Left lung (tissue), 10 donors: ENCODE results near the gene FAT1. TPM values are rescaled to one million over a fixed set of nuclear protein-coding genes. Genes with fewer than 3 reads are reported as not detected.

Experiments used
- ATAC-seq: fragments of 200-7000 bp; cut with Tn5 transposase; one replicate; pipeline ENCODE4 v1.9.1; 2020; ENCODE audit warnings: moderate library complexity
- DNase-seq, 4 donors: peaks; one replicate each; pipeline ENCODE4 v3.0.0-alpha.2; 2013 to 2020
- H3K27ac ChIP-seq, 2 donors: fragments of 200-600 bp; sonication (generic) in 1 of 2; one replicate each; pipeline versions ENCODE4 v1.5.0 to v1.8.0; 2020 to 2021
- H3K27me3 ChIP-seq, 2 donors: fragments of 200-600 bp; sonication (generic) in 1 of 2; one replicate each; pipeline versions ENCODE4 v1.5.0 to v1.8.0; 2020 to 2021
- H3K36me3 ChIP-seq, 2 donors: fragments of 200-600 bp; sonication (generic) in 1 of 2; one replicate each; pipeline versions ENCODE4 v1.5.0 to v1.8.0; 2020 to 2021
- H3K4me1 ChIP-seq, 2 donors: fragments of 200-600 bp; one replicate each; pipeline ENCODE4 v1.8.0; 2021
- H3K4me3 ChIP-seq, 2 donors: fragments of 200-600 bp; sonication (generic) in 1 of 2; one replicate each; pipeline versions ENCODE4 v1.5.0 to v1.8.0; 2020 to 2021; ENCODE audit warnings: mild to moderate bottlenecking in 1 of 2
- H3K9me3 ChIP-seq, 2 donors: fragments of 200-600 bp; sonication (generic) in 1 of 2; one replicate each; pipeline versions ENCODE4 v1.5.0 to v1.8.0; 2020 to 2021
- CTCF ChIP-seq, 2 donors: fragments of 200-600 bp; sonication (generic) in 1 of 2; IDR thresholded peaks; one replicate each; pipeline versions ENCODE4 v1.5.0 to v1.8.0; 2021; ENCODE audit warnings: antibody characterized with exemption in 2 of 2
- intact Hi-C, 2 donors: fragments of 100-400 bp; cut with DNase I; formaldehyde crosslinking; loops; one replicate each; pipeline versions ENCODE4 v1.11.2 to v1.14.2; 2022
- polyA plus RNA-seq, 6 donors: library from polyadenylated mRNA; unstranded; fragments of 120-200 nt; gene quantifications; one replicate each; pipeline ENCODE4 v1.2.1, GENCODE V29; 2013; ENCODE audit not compliant: insufficient read length in 6 of 6
- total RNA-seq, 2 donors: library from RNA; stranded (reverse); fragmentation: NEBNext Ultra II Directional; extraction: Animal tissue kit (Norgen Biotek cat#: 25700); gene quantifications; one replicate each; pipeline ENCODE4 v1.2.1, GENCODE V29; 2021
- donor health status: DM: no; HTN: yes; CAD: no.
- donor health status: DM: no; HTN: no; CAD: no.

Gene FAT1
- total and polyA plus RNA-seq, 8 donors, result 70.3 to 278 (median 232) TPM

GRCh38 chr4:186561748-186562147 lies 161.9 kb downstream of the FAT1 start:
- Histone ChIP-seq H3K9me3 (no peaks in the 10 kb centered on the region), H3K27ac (no peak overlapping the region), H3K4me3 (no peak overlapping the region), H3K27me3 (peaks cover 0 to under 1% of the 10 kb centered on the region in 2 donors), H3K36me3 (no peaks in the 10 kb centered on the region), H3K4me1 (no peaks in the 10 kb centered on the region)
- DNase-seq (no peak), ATAC-seq (no peak)
- no peak for TF ChIP-seq CTCF (IDR thresholded peaks at IDR 0.05)
- intact Hi-C loops, result no loop called here

GRCh38 chr4:186560647-186561046 lies 163.0 kb downstream of the FAT1 start:
- Histone ChIP-seq H3K4me3 (no peak overlapping the region), H3K9me3 (no peaks in the 10 kb centered on the region), H3K36me3 (no peaks in the 10 kb centered on the region), H3K27ac (no peak overlapping the region), H3K4me1 (no peaks in the 10 kb centered on the region), H3K27me3 (peaks cover under 1 to 11% of the 10 kb centered on the region in 2 donors)
- intact Hi-C loops, result no loop called here
- DNase-seq (no peak), ATAC-seq (no peak)
- no peak for TF ChIP-seq CTCF (IDR thresholded peaks at IDR 0.05)

GRCh38 chr4:186557486-186557885 lies 166.2 kb downstream of the FAT1 start:
- DNase-seq (no peak), ATAC-seq (peak; percentile 77)
- Histone ChIP-seq H3K4me3 (no peak overlapping the region), H3K27ac (no peak overlapping the region), H3K36me3 (no peaks in the 10 kb centered on the region), H3K4me1 (no peaks in the 10 kb centered on the region), H3K27me3 (peaks cover 8 to 43% of the 10 kb centered on the region in 2 donors), H3K9me3 (no peaks in the 10 kb centered on the region)
- intact Hi-C loops, result no loop called here
- no peak for TF ChIP-seq CTCF (IDR thresholded peaks at IDR 0.05)

GRCh38 chr4:186557061-186557460 lies 166.6 kb downstream of the FAT1 start:
- Histone ChIP-seq H3K27me3 (peaks cover 8 to 44% of the 10 kb centered on the region in 2 donors), H3K9me3 (no peaks in the 10 kb centered on the region), H3K4me3 (no peak overlapping the region), H3K4me1 (no peaks in the 10 kb centered on the region), H3K36me3 (no peaks in the 10 kb centered on the region), H3K27ac (no peak overlapping the region)
- no peak for ATAC-seq
- intact Hi-C loops, result no loop called here
- no peak for DNase-seq
- TF ChIP-seq CTCF (IDR thresholded peaks at IDR 0.05), result no peak

- ATAC-seq (peak; percentile 59), DNase-seq (peak in 3 of 4 donors; percentile 7 to 78 (median 13))
- peaks cover 8 to 54% of the 10 kb centered on the region in 2 donors for H3K27me3 ChIP-seq
- no peak within 1 kb of the TSS for H3K27ac ChIP-seq
- H3K4me3 ChIP-seq, result peak within 1 kb of the TSS in 1 of 2 donors; percentile 21
- H3K9me3 ChIP-seq, result no peaks in the 10 kb centered on the region
- H3K36me3 ChIP-seq, result no peaks in the 10 kb centered on the region
- intact Hi-C loops, result no loop called here
- no peak for TF ChIP-seq CTCF (IDR thresholded peaks at IDR 0.05)
- no peaks in the 10 kb centered on the region for H3K4me1 ChIP-seq
Observed at GRCh38 chr4:186554914-186555827, 168.5 kb downstream of the FAT1 start, which contains the start of gene MTNR1A. Gene MTNR1A, minus strand, starts transcription at chr4:186555567. Its CDS starts 202 bp downstream, at chr4:186555365.
